Ureter (tissue), 1 donor: ENCODE measurements around the gene KLHL5. TPM values are rescaled to one million over a fixed set of nuclear protein-coding genes. Genes with fewer than 3 reads are reported as not detected.

Source experiments
- DNase-seq: peaks from one replicate; pipeline ENCODE4 v3.0.0-alpha.2; 2020; ENCODE audit warnings: low spot score
- total RNA-seq: library from RNA; stranded (reverse); gene quantifications from one replicate; pipeline ENCODE4 v1.2.4, GENCODE V29; 2023
- donor health status: DM: yes; HTN: yes; CAD: no.

KLHL5 gene
- total RNA-seq, 1 donor from 2014 or later, result 30.8 TPM

GRCh38 chr4:39044364-39044955 lies 17.6 kb upstream of the KLHL5 start:
- DNase-seq, result peak; percentile 93

GRCh38 chr4:39044956-39045826 lies 16.8 kb upstream of the KLHL5 start:
- no peak for DNase-seq

DNA sequence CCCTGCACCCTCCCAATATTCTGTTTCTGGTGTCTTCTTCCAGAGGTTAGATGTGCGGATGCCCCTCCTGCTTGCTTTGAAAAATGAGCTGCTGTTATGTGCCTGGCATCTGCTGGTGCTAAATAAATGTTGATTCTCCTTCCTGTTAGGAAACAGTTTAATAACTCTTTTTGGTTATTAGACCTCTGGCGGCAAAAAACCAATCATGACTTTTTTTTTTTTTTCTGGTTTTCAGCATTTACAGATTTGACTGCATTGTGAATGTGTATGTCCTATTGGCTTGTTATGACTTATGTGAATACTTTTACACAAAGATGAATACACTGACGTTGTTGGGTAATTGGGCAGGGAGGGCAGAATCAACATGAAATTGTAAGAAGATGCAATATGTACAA lies 16.2 kb upstream of the KLHL5 start:
- no peak for DNase-seq

DNA sequence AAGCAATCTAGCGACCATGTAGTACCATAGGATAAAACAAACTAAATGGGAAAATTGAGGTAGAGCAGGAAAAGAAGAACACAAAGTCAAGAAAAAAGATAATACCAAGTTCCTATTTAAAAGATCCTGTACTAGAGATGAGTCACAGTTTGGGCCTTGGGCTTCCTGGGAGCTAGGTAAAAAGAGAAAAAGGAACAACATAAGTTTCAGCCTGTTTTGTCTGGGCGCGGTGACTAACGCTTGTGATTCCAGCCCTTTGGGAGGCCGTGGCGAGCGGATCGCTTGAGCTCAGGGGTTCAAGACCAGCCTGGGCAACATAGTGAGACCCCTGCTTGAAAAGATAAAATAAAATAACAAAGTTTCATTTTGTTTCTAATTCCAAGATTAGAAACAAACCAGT lies 15.8 kb upstream of the KLHL5 start:
- DNase-seq, result no peak

DNA sequence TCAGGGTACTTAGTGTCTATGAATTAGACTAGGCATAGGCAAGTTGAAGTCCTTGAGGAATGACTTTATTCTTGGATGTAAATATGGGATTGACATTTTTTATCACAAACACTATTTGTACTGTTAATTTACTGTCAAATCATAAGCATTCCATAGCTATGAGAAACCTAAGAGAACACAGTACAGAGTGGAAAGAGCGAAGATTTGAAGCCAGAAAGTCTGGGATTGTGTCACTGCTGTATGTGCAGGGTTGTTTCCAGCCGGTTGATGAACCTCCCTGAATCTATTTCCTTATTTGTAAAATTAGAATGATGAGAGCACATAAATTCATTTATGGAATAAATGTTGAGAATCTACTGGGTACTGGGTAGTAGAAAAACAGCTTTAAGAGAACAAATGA lies 14.4 kb upstream of the KLHL5 start:
- DNase-seq, result no peak

DNA sequence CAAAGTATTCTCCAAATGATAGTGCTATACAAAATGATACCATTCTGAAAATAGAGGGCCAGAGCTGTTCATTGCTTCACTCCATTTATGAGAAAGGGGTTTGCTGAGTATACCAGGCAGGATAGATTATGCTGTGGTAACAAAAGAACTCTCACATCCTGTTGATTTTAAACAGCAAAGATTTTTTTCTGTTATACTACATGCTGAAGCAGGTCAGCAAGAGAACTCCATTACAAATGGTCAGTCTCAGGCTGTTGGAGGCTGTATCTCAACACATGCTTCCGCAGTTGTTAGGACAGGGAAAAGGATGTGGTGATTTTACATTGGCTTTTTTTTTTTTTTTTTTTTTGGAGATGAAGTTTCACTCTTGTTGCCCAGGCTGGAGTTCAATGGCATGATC lies 13.7 kb upstream of the KLHL5 start:
- no peak for DNase-seq

DNA sequence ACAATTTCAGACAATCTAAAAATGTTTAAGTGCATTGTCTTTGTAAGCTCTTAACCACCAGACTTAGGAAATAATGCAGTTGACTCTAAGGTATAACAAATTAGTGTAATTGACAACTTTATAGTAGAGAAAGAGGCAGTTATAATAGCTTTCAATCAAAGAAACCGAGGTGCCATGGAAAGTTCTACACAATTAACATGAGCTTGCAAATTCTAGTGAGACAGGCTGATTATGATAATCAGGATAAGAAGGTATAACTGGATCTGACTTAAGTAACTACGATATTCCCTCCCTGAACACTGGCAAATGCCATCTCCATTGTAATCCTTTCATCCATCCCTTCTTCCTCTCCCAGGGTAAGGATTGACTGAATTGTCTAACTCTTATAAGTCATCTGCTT lies 11.4 kb upstream of the KLHL5 start:
- no peak for DNase-seq

DNA sequence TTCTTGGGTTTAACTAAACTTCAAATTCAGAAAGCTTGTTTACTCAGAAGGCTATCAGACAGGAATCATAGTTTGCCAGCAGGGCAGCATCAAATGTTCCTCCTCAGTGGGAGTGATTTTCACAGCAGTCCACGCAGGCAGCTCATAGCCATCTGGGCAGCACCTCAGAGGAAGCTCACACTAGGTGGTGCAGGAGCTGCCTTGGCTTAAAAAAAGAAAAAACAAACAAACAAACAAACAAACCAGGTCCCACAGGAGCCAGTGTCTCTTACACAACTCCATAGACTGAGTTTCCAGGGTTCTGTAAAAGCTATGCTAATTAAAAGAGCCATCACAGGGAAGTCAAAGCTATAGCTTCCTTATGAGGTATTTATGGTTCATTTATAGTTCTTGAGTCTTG lies 10.5 kb upstream of the KLHL5 start:
- no peak for DNase-seq

GRCh38 chr4:39053983-39054382 lies 8.0 kb upstream of the KLHL5 start:
- DNase-seq, result no peak

DNA sequence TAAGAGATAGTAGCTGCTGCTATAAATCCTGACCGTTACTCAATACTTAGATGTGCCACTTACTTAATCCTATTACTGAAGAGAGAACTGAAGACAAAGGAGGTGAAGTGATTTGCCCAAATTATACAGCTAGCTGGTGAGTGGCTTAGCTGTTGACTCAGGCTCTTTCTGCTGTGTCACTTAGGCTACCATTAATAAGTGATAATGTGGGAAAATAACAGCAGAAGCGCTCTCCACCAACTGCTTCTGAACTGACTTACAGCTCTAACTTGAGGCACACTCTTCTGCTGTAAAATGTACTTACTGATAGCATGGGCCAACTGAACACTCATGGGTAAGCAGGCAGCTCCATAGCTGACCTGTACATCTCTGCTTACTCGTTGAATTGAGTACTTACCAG lies 7.5 kb upstream of the KLHL5 start:
- DNase-seq, result no peak

GRCh38 chr4:39056023-39056422 lies 6.0 kb upstream of the KLHL5 start:
- no peak for DNase-seq

GRCh38 chr4:39061457-39061856 lies 575 bp upstream of the KLHL5 start:
- DNase-seq, result no peak

DNA sequence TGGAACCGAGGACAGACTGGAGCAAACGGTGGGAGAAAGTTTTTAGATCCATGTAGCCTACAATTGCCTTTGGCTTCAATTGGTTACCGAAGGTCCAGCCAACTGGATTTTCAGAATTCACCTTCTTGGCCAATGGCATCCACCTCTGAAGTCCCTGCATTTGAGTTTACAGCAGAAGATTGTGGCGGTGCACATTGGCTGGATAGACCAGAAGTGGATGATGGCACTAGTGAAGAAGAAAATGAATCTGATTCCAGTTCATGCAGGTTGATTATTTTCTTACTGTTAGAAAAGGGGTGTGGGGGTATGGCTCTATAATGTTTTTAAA lies 702 bp downstream of the KLHL5 start:
- DNase-seq, result no peak

GRCh38 chr4:39063430-39063829 lies 1.4 kb downstream of the KLHL5 start:
- no peak for DNase-seq

DNA sequence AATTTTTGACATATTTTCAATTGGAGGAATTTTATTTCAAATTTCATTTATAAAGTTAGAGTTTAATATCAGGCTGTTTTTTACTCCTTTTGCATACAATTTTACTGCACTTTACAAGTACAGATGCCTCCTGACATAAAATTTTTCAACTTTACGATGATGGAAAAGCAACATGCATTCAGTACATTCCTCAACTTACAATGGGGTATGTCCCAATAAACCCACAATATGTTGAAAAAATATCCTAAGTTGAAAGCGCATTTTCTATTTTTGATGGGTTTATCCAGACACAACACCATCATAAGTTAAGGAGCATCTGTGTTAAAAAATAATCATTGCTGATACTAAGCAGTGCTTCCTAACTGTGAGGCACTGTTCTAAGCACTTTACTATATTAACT lies 4.3 kb downstream of the KLHL5 start:
- no peak for DNase-seq

DNA sequence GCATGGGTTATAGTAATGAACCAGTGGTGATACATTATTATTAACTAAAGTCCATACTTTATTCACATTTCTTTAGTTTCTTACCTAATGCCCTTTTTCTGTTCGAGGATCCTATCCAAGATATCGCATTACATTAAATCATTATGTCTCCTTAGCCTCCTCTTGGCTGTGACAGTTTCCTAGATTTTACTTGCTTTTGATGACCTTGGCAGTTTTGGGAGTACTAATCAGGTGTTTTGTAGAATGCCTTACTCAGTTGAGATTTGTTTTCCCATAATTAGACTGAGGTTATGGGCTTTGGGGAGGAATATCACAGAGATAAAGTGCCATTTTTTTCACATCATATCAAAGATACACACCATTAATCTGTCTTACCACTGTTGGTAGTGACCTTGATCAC lies 5.0 kb downstream of the KLHL5 start:
- no peak for DNase-seq

- no peak for DNase-seq
These were observed 5.4 kb downstream of the KLHL5 start for GRCh38 chr4:39067451-39067850.

DNA sequence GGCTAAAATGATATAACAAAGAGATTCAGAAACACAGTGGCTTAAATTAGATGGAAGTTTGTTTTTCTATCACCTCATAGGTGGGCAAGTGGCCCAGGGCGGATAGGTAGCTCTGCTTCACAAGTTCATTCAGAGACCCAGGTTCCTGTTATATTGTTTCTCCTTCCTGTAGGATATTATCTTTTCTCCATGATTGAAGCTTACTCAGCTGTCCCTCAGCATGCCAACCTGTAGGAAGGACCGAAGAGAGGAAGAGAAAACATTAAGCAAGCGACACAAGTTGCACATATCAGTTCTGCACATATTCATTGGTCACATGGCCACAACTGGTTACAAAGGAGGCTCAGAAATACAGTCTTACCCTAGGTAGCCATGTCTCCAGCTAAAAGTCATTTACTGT lies 6.9 kb downstream of the KLHL5 start:
- no peak for DNase-seq

GRCh38 chr4:39078829-39079228 lies 16.8 kb downstream of the KLHL5 start:
- no peak for DNase-seq

DNA sequence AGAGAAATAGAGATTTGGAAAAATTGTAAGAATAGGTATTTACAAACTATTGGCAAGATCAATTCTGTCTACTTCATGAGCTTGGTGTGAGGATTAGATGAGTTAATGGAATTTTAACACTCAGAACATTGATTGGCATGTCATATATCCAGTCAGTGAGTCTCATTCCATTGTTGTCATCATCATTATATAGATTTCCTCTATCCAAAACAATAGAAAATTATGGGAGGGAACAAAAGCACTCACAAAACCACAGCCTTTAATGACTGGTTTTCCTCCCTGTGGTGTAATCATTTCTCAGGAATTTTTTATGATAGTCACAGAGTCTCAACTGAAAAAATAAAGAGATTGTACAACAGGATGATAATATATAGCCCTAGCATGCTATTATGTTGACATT lies 21.1 kb downstream of the KLHL5 start:
- no peak for DNase-seq

DNA sequence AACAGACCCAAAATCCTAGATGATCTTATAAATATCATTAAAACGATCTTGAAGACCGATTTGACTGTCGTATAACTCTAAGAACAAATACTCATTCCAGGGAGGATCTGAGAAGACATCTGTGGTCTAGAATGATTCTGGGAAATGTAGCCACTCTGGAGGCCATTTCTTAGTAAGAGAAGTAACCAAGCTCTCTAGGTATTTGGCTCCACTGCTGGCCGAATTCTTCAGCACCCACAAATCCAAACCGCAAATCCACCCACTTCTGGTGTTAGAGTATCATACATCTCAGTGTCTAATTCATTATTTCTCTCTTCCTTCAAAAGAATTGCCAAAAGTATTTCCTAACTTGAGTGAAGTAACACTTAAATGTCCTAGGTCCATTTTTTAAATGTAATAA lies 23.9 kb downstream of the KLHL5 start:
- no peak for DNase-seq

DNA sequence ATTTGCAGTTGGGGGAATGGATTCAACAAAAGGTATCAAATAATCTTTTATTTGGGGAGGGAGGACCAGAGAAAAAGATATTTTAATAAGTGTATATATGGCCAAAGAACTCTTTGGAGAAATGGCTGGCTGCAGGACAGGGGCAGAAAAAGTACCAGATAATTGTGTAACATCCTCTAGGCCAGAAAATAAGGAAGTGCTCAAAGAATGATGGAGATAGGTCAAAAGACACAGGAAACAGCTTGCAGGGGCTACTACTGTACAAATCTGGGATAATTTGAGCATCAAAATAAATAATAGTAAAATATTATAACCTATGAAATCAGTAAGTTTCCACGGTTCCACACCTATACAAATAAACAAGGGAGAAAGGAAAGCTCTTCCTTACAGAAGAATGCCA lies 34.8 kb downstream of the KLHL5 start:
- no peak for DNase-seq

DNA sequence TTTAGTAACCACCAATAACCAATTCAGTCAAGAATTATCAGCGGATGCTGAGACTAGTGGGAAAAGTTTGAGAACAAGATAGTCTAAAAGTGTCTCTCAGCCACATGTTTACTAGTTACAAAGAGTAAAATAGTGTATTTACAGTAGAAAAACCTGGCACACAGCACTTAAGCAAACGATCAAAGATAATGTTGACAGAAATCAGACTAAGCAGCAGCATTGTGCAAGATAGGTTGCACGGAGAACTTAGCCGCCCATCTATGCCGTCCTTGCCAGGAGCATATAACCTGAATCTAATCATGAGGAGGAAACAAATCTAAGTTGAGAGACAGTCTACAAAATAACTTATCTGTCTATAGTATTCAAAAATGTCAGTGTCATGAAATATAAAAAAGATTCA lies 35.3 kb downstream of the KLHL5 start:
- no peak for DNase-seq

- DNase-seq, result no peak
These were observed 40.3 kb downstream of the KLHL5 start for GRCh38 chr4:39102297-39102696.
